NB4 (cell line): ENCODE measurements around the gene CBX7.

ENCODE experiments used
- CTCF ChIP-seq: IDR thresholded peaks from one replicate; pipeline ENCODE4 v1.5.1; 2012; ENCODE audit warnings: low read depth, low read length
- POLR2A ChIP-seq: IDR thresholded peaks from 2 replicates; pipeline ENCODE4 v1.6.1; 2011; ENCODE audit warnings: mild to moderate bottlenecking; ENCODE audit not compliant: insufficient read length; ENCODE audit errors: extremely low read depth

GRCh38 chr22:39173787-39174497 lies 21.5 kb upstream of the CBX7 start:
- TF ChIP-seq CTCF (no peak), POLR2A (no peak)
